Measurements from ENCODE around the gene CYP11A1. TPM values are rescaled to one million over a fixed set of nuclear protein-coding genes. Genes with fewer than 3 reads are reported as not detected.

The CYP11A1 gene
- total RNA-seq, 4 donors from 2014 or later = 0.47 to 1.4 (median 0.53) TPM; not detected in 1

- Histone ChIP-seq H3K27ac (no peak overlapping the region), H3K27me3 (no peaks in the 10 kb centered on the region), H3K9me3 (no peaks in the 10 kb centered on the region), H3K36me3 (peaks cover 17% of the 10 kb centered on the region), H3K4me1 (peaks cover 7% of the 10 kb centered on the region), H3K4me3 (no peak overlapping the region)
- no peak for DNase-seq (ENCODE audit: low spot score in 2 of 2)
- WGBS = 78% methylated on average over 6 of the region's 7 CpGs
- TF ChIP-seq EP300 (IDR thresholded peaks at IDR 0.05) (no peak), POLR2A (IDR thresholded peaks at IDR 0.05) (no peak), POLR2AphosphoS5 (IDR thresholded peaks at IDR 0.05) (no peak), CTCF (IDR thresholded peaks at IDR 0.05) (no peak)
Measured at GRCh38 chr15:74408815-74409214, 41.4 kb upstream of the CYP11A1 start.

- no peak for TF ChIP-seq CTCF (IDR thresholded peaks at IDR 0.05)
- no peak for TF ChIP-seq EP300 (IDR thresholded peaks at IDR 0.05)
- TF ChIP-seq POLR2AphosphoS5 (IDR thresholded peaks at IDR 0.05) = no peak
- TF ChIP-seq POLR2A (IDR thresholded peaks at IDR 0.05) = no peak
- H3K36me3 ChIP-seq = peaks cover 17% of the 10 kb centered on the region
- no peak for DNase-seq (ENCODE audit: low spot score in 2 of 2)
- no peaks in the 10 kb centered on the region for H3K9me3 ChIP-seq
- peaks cover 7% of the 10 kb centered on the region for H3K4me1 ChIP-seq
- H3K27me3 ChIP-seq = no peaks in the 10 kb centered on the region
- no peak overlapping the region for H3K4me3 ChIP-seq
- 89% methylated on average over 2 of the region's 2 CpGs for WGBS
- no peak overlapping the region for H3K27ac ChIP-seq
Measured at GRCh38 chr15:74408385-74408784, 40.9 kb upstream of the CYP11A1 start.

GRCh38 chr15:74406992-74407705 is 39.7 kb upstream of the CYP11A1 start:
- Histone ChIP-seq H3K27me3 (no peaks in the 10 kb centered on the region), H3K27ac (no peak overlapping the region), H3K4me1 (peaks cover 7% of the 10 kb centered on the region), H3K4me3 (no peak overlapping the region), H3K36me3 (peaks cover 14% of the 10 kb centered on the region), H3K9me3 (no peaks in the 10 kb centered on the region)
- 36% methylated on average over 9 of the region's 12 CpGs for WGBS
- DNase-seq (ENCODE audit: low spot score in 2 of 2) = no peak
- no peak for TF ChIP-seq EP300 (IDR thresholded peaks at IDR 0.05)

- TF ChIP-seq POLR2AphosphoS5 (IDR thresholded peaks at IDR 0.05) (no peak), CTCF (IDR thresholded peaks at IDR 0.05) (no peak)
- 96% methylated on average over 4 of the region's 4 CpGs for WGBS
- DNase-seq (ENCODE audit: low spot score in 2 of 2) = no peak
- Histone ChIP-seq H3K36me3 (peaks cover 14% of the 10 kb centered on the region), H3K9me3 (no peaks in the 10 kb centered on the region), H3K4me1 (peaks cover 7% of the 10 kb centered on the region), H3K4me3 (no peak overlapping the region), H3K27me3 (no peaks in the 10 kb centered on the region), H3K27ac (no peak overlapping the region)
Measured at GRCh38 chr15:74406517-74406916, 39.1 kb upstream of the CYP11A1 start.

GRCh38 chr15:74405823-74406222 is 38.4 kb upstream of the CYP11A1 start:
- no peak overlapping the region for H3K4me3 ChIP-seq

More at GRCh38 chr15:74405823-74406222, 38.4 kb upstream of the CYP11A1 start:
- peaks cover 10% of the 10 kb centered on the region for H3K4me1 ChIP-seq
- H3K9me3 ChIP-seq = no peaks in the 10 kb centered on the region
- no peak for TF ChIP-seq POLR2A (IDR thresholded peaks at IDR 0.05)
- TF ChIP-seq POLR2AphosphoS5 (IDR thresholded peaks at IDR 0.05) = no peak
- TF ChIP-seq EP300 (IDR thresholded peaks at IDR 0.05) = no peak
- TF ChIP-seq CTCF (IDR thresholded peaks at IDR 0.05) = no peak
- WGBS = 93% methylated on average over 7 of the region's 7 CpGs
- H3K36me3 ChIP-seq = peaks cover 7% of the 10 kb centered on the region
- no peak for DNase-seq (ENCODE audit: low spot score in 2 of 2)
- H3K27ac ChIP-seq = no peak overlapping the region
- H3K27me3 ChIP-seq = no peaks in the 10 kb centered on the region

All from suprapubic skin (tissue), 4 donors.